Esophagus muscularis mucosa (tissue), 3 donors: Measurements from ENCODE around the gene METTL26.

ENCODE experiments used
- CTCF ChIP-seq, 3 experiments: fragments of 200-600 bp in 2 of 3; fragments of 450-650 bp in 1 of 3; sonication (generic) in 2 of 3; IDR thresholded peaks; one replicate each; pipeline ENCODE4 v1.5.1; 2017 to 2019; ENCODE audit warnings: antibody characterized with exemption in 3 of 3, mild to moderate bottlenecking in 2 of 3, moderate library complexity in 1 of 3
- POLR2AphosphoS5 ChIP-seq, 2 donors: sonication (generic); formaldehyde crosslinking; IDR thresholded peaks; one replicate each; pipeline ENCODE4 v1.6.1; 2017; ENCODE audit warnings: antibody characterized with exemption in 2 of 2

GRCh38 chr16:672851-673250 lies 36.7 kb upstream of the METTL26 start:
- TF ChIP-seq CTCF (IDR thresholded peaks at IDR 0.05): no peak
- TF ChIP-seq POLR2AphosphoS5 (IDR thresholded peaks at IDR 0.05): no peak
